RWPE1 (cell line): ENCODE data around the gene TNFRSF13B.

Source experiments
- CTCF ChIA-PET: fragments of 350-600 bp; sonication (Branson Sonifier 250); formaldehyde crosslinking; extraction: SDS; loops from one replicate; lab custom pipeline; 2021; lab: Yijun Ruan, JAX
- POLR2A ChIA-PET: fragments of 400-600 bp; formaldehyde crosslinking; extraction: SDS; loops from one replicate; lab custom pipeline; 2020; ENCODE audit warnings: antibody characterized with exemption; ENCODE audit not compliant: low non-redundant PET; lab: Yijun Ruan, JAX
- DNase-seq: peaks from one replicate; pipeline ENCODE4 v3.0.0; 2012; ENCODE audit warnings: low spot score
- H3K27ac ChIP-seq: fragments of 450-650 bp; 2 replicates; pipeline ENCODE4 v1.5.1; 2017
- CTCF ChIP-seq: fragments of 450-650 bp; conservative IDR thresholded peaks from 2 replicates; pipeline ENCODE4 v1.5.1; 2017; ENCODE audit warnings: low read depth, mild to moderate bottlenecking

Gene TNFRSF13B

GRCh38 chr17:16938496-16939207 is 33.3 kb downstream of the TNFRSF13B start:
- ChIA-PET CTCF (interaction anchor here (0.6 kb wide), 1 partner anchor 675 kb away, joined by 4 read pairs; no protein-coding TSS in a partner anchor), POLR2A (no interaction called here)
- H3K27ac ChIP-seq = no peak overlapping the region
- TF ChIP-seq CTCF = no peak
- DNase-seq = no peak

- ChIA-PET POLR2A (no interaction called here), CTCF (no interaction called here)
- DNase-seq = no peak
- TF ChIP-seq CTCF = no peak
- H3K27ac ChIP-seq = no peak overlapping the region
Measured at GRCh38 chr17:16938031-16938430, 33.9 kb downstream of the TNFRSF13B start.

- ChIA-PET POLR2A (no interaction called here), CTCF (interaction anchor here (0.6 kb wide), 1 partner anchor 638 kb away, joined by 3 read pairs; no protein-coding TSS in a partner anchor)
- no peak overlapping the region for H3K27ac ChIP-seq
- DNase-seq = no peak
- no peak for TF ChIP-seq CTCF
Measured at GRCh38 chr17:16937431-16937830, 34.5 kb downstream of the TNFRSF13B start.

GRCh38 chr17:16936536-16937310 is 35.2 kb downstream of the TNFRSF13B start:
- no peak for DNase-seq
- TF ChIP-seq CTCF = no peak
- ChIA-PET CTCF (interaction anchor here (0.6 kb wide), 2 partner anchors 240 to 639 kb away, joined by 3 read pairs; no protein-coding TSS in a partner anchor), POLR2A (no interaction called here)
- no peak overlapping the region for H3K27ac ChIP-seq

- no peak for DNase-seq
- TF ChIP-seq CTCF = no peak
- POLR2A ChIA-PET = no interaction called here
- H3K27ac ChIP-seq = no peak overlapping the region
- CTCF ChIA-PET = interaction anchor here (0.6 kb wide), 1 partner anchor 239 kb away, joined by 3 read pairs; no protein-coding TSS in a partner anchor
Measured at GRCh38 chr17:16935786-16936185, 36.1 kb downstream of the TNFRSF13B start.

- POLR2A ChIA-PET = interaction anchor here (0.6 kb wide), 1 partner anchor 302 kb away, joined by 6 read pairs; the partner anchor contains the start of gene FLCN
- no peak for TF ChIP-seq CTCF
- CTCF ChIA-PET = no interaction called here
- H3K27ac ChIP-seq = no peak overlapping the region
- DNase-seq = peak; percentile 40
Measured at GRCh38 chr17:16935241-16935663, 36.7 kb downstream of the TNFRSF13B start.
